PC-9 (cell line): Measurements from ENCODE around the gene HSPA12B. TPM values are rescaled to one million over a fixed set of nuclear protein-coding genes. Genes with fewer than 3 reads are reported as not detected.
A peak's percentile ranks its signal among the peaks of the same experiment; 100 is the strongest.

ENCODE experiments used
- BruUV-seq: library from RNA; stranded (reverse); fragments of 400-500 nt; replicated peaks from 2 replicates; lab custom pipeline; 2021; lab: Mats Ljungman, UMichigan
- CTCF ChIA-PET: fragments of 300-600 bp; sonication (Branson Sonifier 250); formaldehyde crosslinking; loops from one replicate; lab custom pipeline; 2022; ENCODE audit warnings: antibody characterized with exemption; lab: Charles Lee
- POLR2A ChIA-PET: fragments of 300-600 bp; sonication (Branson Sonifier 250); formaldehyde crosslinking; loops from one replicate; lab custom pipeline; 2022; ENCODE audit warnings: antibody characterized with exemption; ENCODE audit not compliant: unreplicated experiment; lab: Charles Lee
- DNase-seq, 2 experiments: peaks; one replicate each; pipeline versions ENCODE4 v3.0.0 to v3.0.0-alpha.2; 2015 to 2022; ENCODE audit warnings: mixed read lengths in 1 of 2
- H2AFZ ChIP-seq: fragments of 200-600 bp; sonication (generic); 2 replicates; pipeline ENCODE4 v1.8.1; 2017; ENCODE audit warnings: antibody characterized with exemption
- H3F3A ChIP-seq: fragments of 200-600 bp; sonication (generic); 2 replicates; pipeline ENCODE4 v1.8.1; 2017; ENCODE audit warnings: antibody characterized with exemption, mild to moderate bottlenecking, low read depth; ENCODE audit not compliant: insufficient read depth
- H3K27ac ChIP-seq: fragments of 200-600 bp; sonication (generic); 2 replicates; pipeline ENCODE4 v1.6.1; 2016; ENCODE audit warnings: mixed run types
- H3K27me3 ChIP-seq: fragments of 200-600 bp; sonication (generic); 2 replicates; pipeline ENCODE4 v1.6.1; 2016; ENCODE audit warnings: low read depth, mixed run types; ENCODE audit not compliant: insufficient read depth
- H3K36me3 ChIP-seq: fragments of 200-600 bp; sonication (generic); 2 replicates; pipeline ENCODE4 v1.6.1; 2016; ENCODE audit warnings: low read depth, mixed run types
- H3K4me1 ChIP-seq: fragments of 200-600 bp; sonication (generic); replicated peaks from 2 replicates; pipeline ENCODE4 v1.6.1; 2016; ENCODE audit warnings: mixed run types; ENCODE audit not compliant: insufficient read depth
- H3K4me2 ChIP-seq: fragments of 200-600 bp; sonication (generic); 2 replicates; pipeline ENCODE4 v1.6.1; 2017; ENCODE audit warnings: mixed run types
- H3K4me3 ChIP-seq: fragments of 200-600 bp; sonication (generic); 2 replicates; pipeline ENCODE4 v1.6.1; 2016; ENCODE audit warnings: mixed run types
- H3K79me2 ChIP-seq: fragments of 200-600 bp; sonication (generic); 2 replicates; pipeline ENCODE4 v1.6.1; 2017; ENCODE audit warnings: low read depth, mixed run types
- H3K9me2 ChIP-seq: fragments of 200-600 bp; sonication (generic); 2 replicates; pipeline ENCODE4 v1.8.1; 2017; ENCODE audit warnings: mild to moderate bottlenecking; ENCODE audit not compliant: insufficient read depth
- H3K9me3 ChIP-seq: fragments of 200-600 bp; sonication (generic); 2 replicates; pipeline ENCODE4 v1.8.1; 2016; ENCODE audit warnings: low read depth; ENCODE audit not compliant: insufficient read depth
- H4K20me1 ChIP-seq: fragments of 200-600 bp; sonication (generic); 2 replicates; pipeline ENCODE4 v1.8.1; 2017; ENCODE audit not compliant: insufficient read depth
- CTCF ChIP-seq: fragments of 200-600 bp; sonication (generic); conservative IDR thresholded peaks from 2 replicates; pipeline ENCODE4 v1.6.1; 2017; ENCODE audit warnings: mixed run types, antibody characterized with exemption, mild to moderate bottlenecking, moderate library complexity
- EZH2 ChIP-seq: fragments of 200-600 bp; sonication (generic); IDR thresholded peaks from 2 replicates; pipeline ENCODE4 v1.8.0; 2017; ENCODE audit warnings: antibody characterized with exemption, low read depth
- intact Hi-C: fragments of 100-400 bp; cut with micrococcal nuclease; formaldehyde crosslinking; loops from one replicate; pipeline ENCODE4 v1.10.0; 2022; ENCODE audit not compliant: unreplicated experiment
- total RNA-seq: library from RNA; stranded (reverse); gene quantifications from 2 replicates; pipeline ENCODE4 v1.2.3, GENCODE V29; 2021

The HSPA12B gene
- total RNA-seq, 1 experiment from 2014 or later: not detected

GRCh38 chr20:3765171-3765882 lies 32.8 kb downstream of the HSPA12B start:
- Histone ChIP-seq H3K9me2 (no peaks in the 10 kb centered on the region), H3K4me2 (no peak overlapping the region), H2AFZ (no peak overlapping the region), H3K79me2 (peaks cover 16% of the 10 kb centered on the region), H3K27me3 (no peaks in the 10 kb centered on the region), H3K4me3 (no peak overlapping the region), H3K9me3 (no peaks in the 10 kb centered on the region), H3K4me1 (peaks cover 25% of the 10 kb centered on the region), H3K27ac (no peak overlapping the region), H3K36me3 (no peaks in the 10 kb centered on the region), H4K20me1 (no peaks in the 10 kb centered on the region; the same call in none of the 2 replicates), H3F3A (peaks cover 22% of the 10 kb centered on the region)
- intact Hi-C loops: no loop called here
- POLR2A ChIA-PET: no interaction called here
- no peak for DNase-seq
- CTCF ChIA-PET: interaction anchor here (0.5 to 2.3 kb wide), 3 partner anchors 14 to 1770 kb away, joined by 4 to 8 read pairs (median 5); no protein-coding TSS in a partner anchor
- TF ChIP-seq CTCF: no peak
- no peak for TF ChIP-seq EZH2
- BruUV-seq: no TSS peak

- BruUV-seq: no TSS peak
- Histone ChIP-seq H3K27ac (no peak overlapping the region), H3K36me3 (no peaks in the 10 kb centered on the region), H3K9me2 (no peaks in the 10 kb centered on the region), H2AFZ (peak overlapping the region; percentile 96), H3K79me2 (peaks cover 16% of the 10 kb centered on the region), H3K4me3 (peak overlapping the region; percentile 95), H3K9me3 (no peaks in the 10 kb centered on the region), H3K4me2 (peak overlapping the region; percentile 99), H4K20me1 (no peaks in the 10 kb centered on the region; the same call in none of the 2 replicates), H3K4me1 (peaks cover 25% of the 10 kb centered on the region), H3K27me3 (no peaks in the 10 kb centered on the region), H3F3A (peaks cover 22% of the 10 kb centered on the region)
- no peak for TF ChIP-seq CTCF
- no peak for TF ChIP-seq EZH2
- ChIA-PET CTCF (interaction anchor here (0.6 to 2.3 kb wide), 3 partner anchors 16 to 22 kb away, joined by 3 to 8 read pairs (median 5); no protein-coding TSS in a partner anchor), POLR2A (no interaction called here)
- intact Hi-C loops: no loop called here
- DNase-seq: no peak
Measured at GRCh38 chr20:3766422-3767109, 34.1 kb downstream of the HSPA12B start.

GRCh38 chr20:3767110-3767426 lies 34.6 kb downstream of the HSPA12B start:
- peak overlapping the region; percentile 95 for H3K4me3 ChIP-seq
- no peaks in the 10 kb centered on the region; the same call in 1 of the 2 replicates for H4K20me1 ChIP-seq
- no peaks in the 10 kb centered on the region for H3K9me2 ChIP-seq
- peak in 1 of 2 experiments; percentile 29 for DNase-seq
- peaks cover 22% of the 10 kb centered on the region for H3F3A ChIP-seq
- intact Hi-C loops: no loop called here
- H3K79me2 ChIP-seq: peaks cover 16% of the 10 kb centered on the region
- H3K9me3 ChIP-seq: no peaks in the 10 kb centered on the region
- no peaks in the 10 kb centered on the region for H3K36me3 ChIP-seq
- ChIA-PET CTCF (interaction anchor here (0.6 to 2.3 kb wide), 5 partner anchors 14 to 204 kb away, joined by 3 to 7 read pairs (median 3); partner anchors contain the start of gene SPEF1), POLR2A (interaction anchor here (0.5 to 0.7 kb wide), 5 partner anchors 20 to 999 kb away, joined by 3 to 6 read pairs (median 3); partner anchors contain the start of gene CENPB)
- TF ChIP-seq CTCF (no peak), EZH2 (no peak)
- H3K27me3 ChIP-seq: no peaks in the 10 kb centered on the region
- H3K4me2 ChIP-seq: peak overlapping the region; percentile 99
- H2AFZ ChIP-seq: peak overlapping the region; percentile 96
- H3K4me1 ChIP-seq: peaks cover 25% of the 10 kb centered on the region
- TSS peak; percentile 49 for BruUV-seq
- H3K27ac ChIP-seq: no peak overlapping the region
